GM19438 (cell line): ENCODE measurements around the gene HNRNPC.
"Not testable (repeated sequence)": the region's sequence is repeated elsewhere in the genome, so short reads cannot be mapped to it uniquely, and the experiment has no call there.

Experiments
- ATAC-seq: cut with Tn5 transposase; IDR thresholded peaks from one replicate; pipeline ENCODE4 v1.9.1; 2021; ENCODE audit warnings: low read depth; ENCODE audit not compliant: unreplicated experiment

HNRNPC gene

GRCh38 chr14:21215130-21215878, 53.9 kb downstream of the HNRNPC start:
- ATAC-seq, result no peak

- ATAC-seq, result no peak
These were observed 55.6 kb downstream of the HNRNPC start for GRCh38 chr14:21213652-21214051.

- not testable (repeated sequence) for ATAC-seq
These were observed 56.4 kb downstream of the HNRNPC start for GRCh38 chr14:21212824-21213223.

- no peak for ATAC-seq
These were observed 57.7 kb downstream of the HNRNPC start for GRCh38 chr14:21211509-21211908.

- no peak for ATAC-seq
These were observed 59.2 kb downstream of the HNRNPC start for GRCh38 chr14:21210023-21210422.

- no peak for ATAC-seq
These were observed 60.1 kb downstream of the HNRNPC start for GRCh38 chr14:21209185-21209584.

- no peak for ATAC-seq
These were observed 60.7 kb downstream of the HNRNPC start for GRCh38 chr14:21208554-21208953.

GRCh38 chr14:21206753-21207684, 62.2 kb downstream of the HNRNPC start:
- no peak for ATAC-seq

GRCh38 chr14:21205678-21206581, 63.3 kb downstream of the HNRNPC start:
- no peak for ATAC-seq

- no peak for ATAC-seq
These were observed 64.1 kb downstream of the HNRNPC start for GRCh38 chr14:21205026-21205677.

GRCh38 chr14:21204167-21205025, 64.8 kb downstream of the HNRNPC start:
- no peak for ATAC-seq

- ATAC-seq, result no peak
These were observed 65.6 kb downstream of the HNRNPC start for GRCh38 chr14:21203470-21204166.

- ATAC-seq, result no peak
These were observed 66.5 kb downstream of the HNRNPC start for GRCh38 chr14:21202463-21203358.

GRCh38 chr14:21201732-21202462, 67.3 kb downstream of the HNRNPC start:
- ATAC-seq, result no peak

GRCh38 chr14:21200752-21201461, 68.3 kb downstream of the HNRNPC start:
- no peak for ATAC-seq
